ENCODE measurements around the gene LRRFIP1.

Gene LRRFIP1

DNA sequence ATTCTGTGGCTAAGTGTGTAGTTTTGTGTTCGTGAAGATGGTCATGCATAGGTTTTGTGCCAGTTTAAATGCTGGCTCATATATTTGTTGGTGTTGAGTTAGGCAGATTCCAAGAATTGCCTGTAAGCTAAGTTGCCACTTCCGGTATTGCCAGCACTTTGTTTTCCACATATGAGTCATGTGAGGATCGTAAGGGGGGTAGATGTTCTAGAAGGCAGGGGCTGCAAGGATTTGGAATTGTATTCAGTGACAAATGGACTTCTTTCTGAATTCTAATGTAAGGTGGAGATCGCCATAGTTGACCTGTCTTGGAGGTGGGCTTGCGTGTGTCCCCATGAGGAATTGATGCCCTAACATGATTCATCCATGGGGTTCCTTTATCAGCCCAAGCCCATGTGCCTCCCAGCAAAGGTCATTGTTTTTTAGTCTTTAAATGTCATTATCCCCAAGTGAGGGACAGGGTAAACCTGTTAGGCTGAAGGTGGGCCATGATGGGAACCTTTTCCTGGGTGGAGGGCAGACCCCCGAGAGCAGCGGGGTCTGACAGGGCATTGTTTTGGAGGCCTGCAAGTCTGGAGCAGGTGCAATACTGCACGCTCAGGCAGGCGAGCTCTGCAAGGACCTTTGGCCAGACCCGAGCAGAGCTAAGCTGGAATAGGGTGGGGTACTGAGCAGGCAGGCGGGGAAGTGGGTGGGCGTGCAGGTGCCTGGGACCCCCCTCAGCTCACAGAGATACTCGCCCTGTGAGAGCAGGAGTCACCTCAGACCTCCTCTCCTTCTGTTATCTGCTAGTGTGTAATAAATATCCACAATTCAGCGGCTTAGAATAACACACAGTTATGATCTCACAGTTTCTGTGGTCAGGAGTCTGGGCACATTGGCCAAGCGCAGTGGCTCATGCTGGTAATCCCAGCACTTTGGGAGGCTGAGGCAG, 77.4 kb downstream of the LRRFIP1 start:
- DNase-seq, result no peak

DNA sequence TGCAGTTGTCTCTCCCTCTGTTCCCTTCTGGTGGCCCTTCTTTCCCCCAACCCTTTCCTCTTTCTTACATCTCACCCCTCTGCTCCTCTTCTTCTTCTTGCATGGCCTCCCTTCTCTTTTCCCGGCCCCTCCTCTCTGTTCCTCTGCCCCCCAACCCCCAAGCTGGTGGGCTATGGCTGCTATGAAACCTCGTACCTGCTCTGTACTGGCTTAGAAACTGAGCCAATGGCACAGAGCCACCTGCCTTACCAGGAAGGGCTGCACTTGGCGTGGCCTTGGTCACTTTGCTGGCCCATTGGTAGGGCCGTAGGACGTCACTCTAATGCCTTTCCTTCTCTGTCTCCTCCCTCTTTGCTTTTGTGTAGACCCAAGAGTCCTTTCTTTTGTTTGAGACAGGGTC, 78.9 kb downstream of the LRRFIP1 start:
- DNase-seq, result no peak

DNA sequence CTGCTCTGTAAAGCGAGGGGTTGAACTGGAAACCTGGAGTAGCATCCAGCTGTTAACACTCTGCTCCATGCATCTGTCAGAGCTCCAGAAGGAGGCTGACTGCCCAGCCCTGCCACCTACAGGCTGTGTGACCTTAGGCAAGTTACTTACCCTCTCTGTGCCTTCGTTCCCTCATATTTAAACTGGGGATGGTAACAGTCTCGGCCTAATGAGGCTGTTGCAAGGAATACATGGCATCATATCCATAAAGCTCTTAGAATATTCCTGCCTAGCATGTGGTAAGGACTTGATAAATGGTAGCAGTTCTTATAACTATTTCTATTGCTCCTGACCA, 80.6 kb downstream of the LRRFIP1 start:
- DNase-seq, result no peak

DNA sequence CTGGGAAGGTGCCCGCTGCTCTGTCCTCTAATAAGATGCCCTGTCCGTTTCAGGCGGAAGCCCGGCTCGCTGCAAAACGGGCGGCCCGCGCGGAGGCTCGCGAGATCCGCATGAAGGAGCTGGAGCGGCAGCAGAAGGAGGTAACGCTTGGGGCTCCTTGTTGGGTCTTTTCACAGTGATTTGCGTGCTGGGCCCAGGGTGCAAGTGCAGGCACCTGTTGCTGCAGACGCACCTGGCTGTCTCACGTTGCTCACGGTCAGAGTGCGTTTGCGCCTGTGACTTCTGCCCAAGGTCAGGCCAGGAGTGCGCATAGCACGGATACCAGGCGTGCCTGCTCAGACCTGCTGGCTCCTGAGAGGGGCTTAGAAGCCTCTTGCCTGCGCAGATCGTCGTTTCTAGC, 81.1 kb downstream of the LRRFIP1 start:
- DNase-seq, result no peak

DNA sequence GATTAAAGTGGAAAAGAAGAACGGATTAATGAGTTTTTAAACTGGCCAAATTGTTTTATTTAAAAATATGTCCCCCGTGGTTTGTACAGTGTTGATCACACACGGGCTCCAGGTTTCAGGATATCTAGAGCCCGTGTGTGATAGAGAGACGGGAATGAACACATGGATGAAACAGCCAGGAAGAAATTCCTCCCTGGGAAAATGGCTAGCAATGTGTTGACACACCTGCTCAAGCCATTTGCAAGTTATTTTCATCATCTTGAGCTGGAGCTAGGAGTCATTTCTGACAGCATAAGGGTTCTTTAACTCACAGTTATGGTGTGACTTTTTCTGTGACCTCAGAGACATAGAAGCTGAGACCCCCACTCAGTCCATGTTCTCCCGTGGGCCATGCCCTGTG, 81.6 kb downstream of the LRRFIP1 start:
- no peak for DNase-seq

DNA sequence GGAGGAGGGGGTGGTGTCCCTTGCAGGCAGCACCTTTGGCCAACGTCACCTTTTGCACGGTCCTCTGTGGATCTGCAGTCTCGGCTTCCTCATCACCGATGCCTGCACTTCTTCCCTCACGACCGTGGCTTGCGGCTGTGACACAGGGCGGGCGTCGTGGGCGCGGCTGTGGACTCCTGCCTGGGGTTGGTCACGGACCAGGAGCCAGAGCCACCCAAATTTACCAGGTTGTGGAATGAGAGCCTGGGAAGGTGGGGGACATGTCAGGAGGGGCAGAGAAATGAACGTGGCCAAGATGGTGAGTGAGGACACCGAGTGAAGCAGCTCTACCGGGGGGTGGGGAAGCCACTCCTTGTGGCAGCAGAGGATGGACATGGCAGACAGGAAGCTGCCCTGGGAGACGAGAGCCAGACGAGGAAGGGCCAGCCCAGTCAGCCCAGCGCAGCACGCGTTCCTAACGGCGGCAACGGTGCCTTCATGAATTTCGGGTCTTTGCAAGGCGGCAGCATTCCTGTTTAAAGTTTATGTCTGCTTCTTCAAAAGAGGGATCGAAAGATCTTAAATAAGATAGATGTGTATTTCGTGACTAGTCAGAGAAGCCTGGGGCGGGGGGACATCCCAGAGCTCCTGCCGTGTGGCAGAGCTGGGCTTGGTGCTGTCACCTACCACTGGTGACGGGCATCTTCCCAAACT, 84.2 kb downstream of the LRRFIP1 start:
- DNase-seq, result no peak

DNA sequence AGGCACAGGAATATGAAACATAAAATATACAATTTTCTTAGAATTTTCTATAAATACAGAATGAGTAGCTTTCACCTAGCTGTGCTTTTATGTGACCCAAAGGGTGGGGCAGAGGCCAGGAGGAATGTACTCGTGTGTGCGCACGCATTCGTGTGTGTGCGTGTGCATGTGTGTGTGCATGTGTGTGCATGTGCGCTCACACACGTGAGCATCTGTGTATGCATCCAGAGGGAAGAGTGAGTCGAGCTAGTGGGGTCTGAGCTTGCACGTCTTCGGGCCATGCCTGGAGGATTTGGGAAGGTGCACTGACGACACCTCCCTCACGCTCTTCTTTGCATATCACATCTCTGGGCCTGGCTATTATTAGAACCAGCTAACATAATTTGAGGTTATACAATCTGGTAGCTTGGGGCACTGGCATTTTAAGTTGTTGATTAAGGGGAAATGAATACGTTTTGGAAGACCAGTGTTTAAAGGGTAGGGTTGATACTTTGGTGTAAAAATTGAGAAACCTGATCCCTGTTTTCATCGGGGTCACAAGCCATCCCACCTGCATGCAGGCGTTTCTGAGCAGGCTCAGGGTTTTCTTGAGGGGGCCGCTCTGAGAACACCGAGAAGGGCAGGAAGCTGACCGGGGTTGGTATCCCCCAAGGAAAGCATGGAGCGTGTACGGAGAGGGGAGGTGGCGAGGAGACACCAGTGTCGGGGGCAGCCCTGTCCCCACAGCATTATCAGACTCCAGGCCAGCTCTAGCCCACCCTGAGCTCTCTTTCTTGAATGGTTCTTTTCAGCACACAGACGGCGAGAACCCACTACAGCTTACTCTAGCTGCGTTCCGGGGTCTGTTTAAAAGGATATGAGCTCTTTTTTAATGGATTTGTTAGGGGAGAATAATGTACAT, 85.3 kb downstream of the LRRFIP1 start:
- DNase-seq, result no peak

DNA sequence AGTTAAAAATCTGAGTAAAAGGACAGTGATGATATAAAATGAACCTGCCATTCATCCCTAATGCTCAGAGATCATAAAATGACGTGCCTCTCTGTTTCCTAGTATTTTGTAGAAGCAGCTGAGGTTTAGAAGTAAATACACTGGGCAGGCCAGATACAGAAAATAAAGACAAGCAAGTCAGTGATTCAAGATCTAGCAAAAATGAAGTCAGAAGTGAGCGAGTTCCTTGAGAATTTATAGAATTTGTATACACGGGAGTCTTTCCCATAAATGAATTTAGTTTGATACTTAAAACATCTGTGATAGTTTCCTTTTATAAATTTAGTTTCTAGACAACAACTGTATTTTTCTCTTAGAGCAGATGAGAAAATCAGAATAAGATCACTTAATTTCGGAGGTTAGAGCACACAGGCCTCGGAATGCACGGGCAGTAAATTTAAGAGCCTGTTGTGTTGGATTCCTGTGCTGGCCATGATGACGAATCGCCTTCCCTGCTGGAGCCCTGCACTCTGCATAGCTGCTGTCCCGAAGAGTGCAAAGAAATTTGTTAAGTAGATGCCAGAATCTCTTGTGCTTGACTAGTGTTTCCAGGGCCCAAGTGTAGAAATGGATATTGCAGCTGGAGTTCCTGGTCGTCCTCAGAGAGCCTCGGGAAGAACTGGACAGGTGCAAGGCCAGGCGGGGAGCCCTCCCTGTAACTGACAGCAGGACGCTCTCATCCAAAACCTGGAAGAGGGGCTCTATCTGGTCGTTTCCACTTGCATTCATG, 87.5 kb downstream of the LRRFIP1 start:
- DNase-seq, result no peak

DNA sequence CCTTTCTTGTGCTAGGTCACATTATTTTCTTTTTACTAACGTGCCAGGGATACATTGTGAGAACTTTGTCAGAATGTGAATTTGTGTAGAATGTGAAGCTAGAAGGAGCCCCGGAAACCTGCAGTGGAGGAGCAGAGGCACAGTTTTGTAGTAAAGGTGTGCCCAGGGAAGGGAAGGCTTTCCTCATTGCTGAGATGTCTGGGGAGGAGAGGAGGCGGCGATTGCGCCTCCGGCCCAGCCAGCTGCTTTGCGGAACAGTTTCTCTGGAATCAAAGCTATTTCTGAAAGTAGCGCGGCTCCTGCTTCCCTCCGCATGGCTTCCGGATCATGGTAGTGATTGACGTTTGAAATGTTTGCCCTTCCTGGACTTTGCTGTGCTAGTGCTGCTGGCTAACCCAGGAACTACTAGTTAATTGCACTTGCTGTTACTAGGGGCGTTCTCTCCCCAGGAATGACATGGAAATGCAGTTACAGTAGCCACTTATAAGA, 88.1 kb downstream of the LRRFIP1 start:
- no peak for DNase-seq

DNA sequence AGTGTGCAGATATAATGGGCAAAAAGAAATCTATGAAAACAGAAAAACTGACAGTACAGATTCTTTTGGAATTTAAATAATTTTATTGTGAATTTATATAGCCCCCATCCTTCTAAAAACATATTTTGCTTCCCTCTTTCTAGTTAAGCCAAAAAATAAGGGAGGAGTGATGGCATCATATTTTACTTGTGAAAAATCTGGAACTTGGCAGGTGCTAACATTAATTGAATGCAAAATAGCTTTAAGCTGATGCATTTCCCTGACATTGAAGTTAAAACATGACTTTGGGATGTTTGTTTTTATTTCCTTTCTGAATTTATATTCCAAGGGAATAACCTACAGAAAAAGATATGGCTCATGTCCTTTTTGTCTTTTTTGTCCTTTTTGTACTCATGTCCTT, 88.6 kb downstream of the LRRFIP1 start:
- DNase-seq, result no peak

DNA sequence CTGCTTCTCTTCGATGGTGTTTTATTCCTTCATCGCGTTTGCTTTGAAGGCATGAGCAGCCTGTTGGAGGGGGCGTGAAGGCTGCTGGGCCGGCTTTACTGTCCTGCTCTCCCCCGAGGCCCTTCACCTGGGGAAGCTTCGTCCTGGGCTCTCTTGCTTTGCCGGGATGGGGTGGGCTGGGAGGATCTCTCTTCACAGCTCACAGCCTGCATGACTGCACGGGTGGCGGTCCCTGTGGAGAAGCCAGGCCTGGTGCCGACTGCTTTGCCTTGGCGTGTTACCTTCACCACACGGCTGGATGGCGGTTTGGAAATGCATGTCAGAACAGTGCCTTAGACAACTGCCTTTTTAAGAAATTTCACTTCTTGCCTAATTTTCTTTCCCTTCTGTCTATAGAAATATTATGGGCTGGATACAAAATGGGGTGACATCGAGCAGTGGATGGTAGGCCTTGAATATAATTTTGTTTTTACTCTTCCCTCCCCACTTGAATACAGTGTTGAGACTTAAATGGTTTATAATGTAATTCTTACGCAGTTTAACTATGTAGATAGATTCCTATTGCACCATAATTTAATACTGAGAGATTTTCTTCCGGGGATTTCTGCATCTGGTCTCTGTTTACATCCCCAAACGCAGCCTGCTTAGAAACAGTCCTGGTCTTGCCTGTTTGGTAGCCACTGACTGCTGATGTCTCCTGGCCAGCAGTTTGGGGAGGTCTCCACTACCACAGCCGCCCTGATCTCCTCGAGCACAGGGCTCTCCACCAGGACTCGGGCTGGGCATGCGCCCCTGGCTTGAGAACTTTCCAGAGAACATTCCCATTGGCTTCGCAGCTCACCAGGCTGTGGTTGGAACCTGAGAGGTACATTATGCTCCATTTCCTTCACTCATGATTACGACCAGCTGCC, 90.2 kb downstream of the LRRFIP1 start:
- DNase-seq, result no peak

DNA sequence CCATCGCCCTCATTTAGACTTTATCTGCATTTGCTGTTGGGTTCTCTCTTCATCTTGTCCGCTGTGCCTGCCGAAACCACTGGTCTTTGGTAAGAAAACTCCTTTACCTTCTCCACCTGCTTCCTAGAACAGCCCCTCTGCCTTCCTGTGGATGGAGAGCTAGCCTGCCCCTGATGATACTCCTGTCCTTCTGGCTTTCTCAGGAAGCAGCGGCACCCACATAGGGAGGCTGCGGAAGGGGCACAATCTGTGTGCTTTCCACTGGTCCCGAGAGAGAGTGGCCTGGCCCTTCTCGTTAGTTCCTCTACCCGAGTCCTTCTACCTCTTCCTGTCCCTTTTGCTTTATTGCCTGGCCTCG, 90.9 kb downstream of the LRRFIP1 start:
- no peak for DNase-seq

DNA sequence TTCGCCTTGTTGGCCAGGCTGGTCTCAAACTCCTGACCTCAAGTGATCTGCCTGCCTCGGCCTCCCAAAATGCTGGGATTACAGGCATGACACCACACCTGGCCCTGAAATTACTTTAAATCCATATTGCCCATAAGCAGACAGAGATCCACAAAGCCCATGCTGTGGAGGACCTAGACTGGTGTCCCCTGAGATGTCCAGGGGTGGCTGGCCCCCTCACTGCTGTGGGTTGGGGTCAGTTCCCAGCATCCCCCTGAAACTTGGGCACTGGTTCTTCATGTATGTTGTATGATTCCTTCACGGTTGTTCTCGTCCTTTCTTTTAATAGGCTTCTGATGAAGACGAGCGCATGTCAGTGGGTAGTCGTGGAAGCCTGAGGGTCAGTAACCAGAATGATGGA, 93.1 kb downstream of the LRRFIP1 start:
- DNase-seq, result no peak

DNA sequence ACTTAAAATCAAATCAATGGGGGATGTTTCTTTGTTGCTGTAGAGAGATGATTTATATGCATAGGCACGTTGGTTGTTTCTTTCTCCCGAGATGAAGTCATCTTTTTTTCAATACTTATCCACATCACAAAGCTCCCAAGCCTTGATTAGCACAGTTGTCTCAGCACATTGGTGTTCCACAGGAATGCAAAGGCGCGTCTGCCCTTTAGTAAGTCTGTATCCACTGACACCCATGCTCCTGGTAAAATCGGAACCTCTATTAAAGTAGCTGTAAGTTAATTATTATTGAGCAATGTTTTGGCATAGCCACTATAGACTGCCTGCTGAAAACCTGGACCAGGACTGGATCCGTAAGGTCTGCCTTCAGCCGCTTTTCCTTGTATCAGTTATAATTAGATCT, 93.6 kb downstream of the LRRFIP1 start:
- no peak for DNase-seq

DNA sequence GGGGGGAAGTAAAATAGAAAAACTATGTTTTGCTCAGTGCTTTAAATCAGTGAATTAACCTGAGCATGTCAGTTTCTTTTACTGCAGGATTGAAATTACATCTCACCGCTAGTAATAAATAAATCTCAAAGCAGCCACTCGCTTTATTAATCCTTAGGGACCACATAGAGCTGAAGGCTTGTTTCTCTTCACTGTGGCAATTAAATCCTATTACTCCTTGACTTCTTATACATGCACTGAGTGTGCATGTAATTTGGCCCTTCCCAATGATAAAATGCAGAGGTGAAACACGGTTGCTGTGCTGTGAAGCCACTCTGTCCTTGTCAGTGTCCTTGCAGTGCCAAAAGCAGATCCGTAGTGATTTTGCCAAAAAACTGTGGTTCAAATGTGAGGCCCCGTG, 94.1 kb downstream of the LRRFIP1 start:
- no peak for DNase-seq

DNA sequence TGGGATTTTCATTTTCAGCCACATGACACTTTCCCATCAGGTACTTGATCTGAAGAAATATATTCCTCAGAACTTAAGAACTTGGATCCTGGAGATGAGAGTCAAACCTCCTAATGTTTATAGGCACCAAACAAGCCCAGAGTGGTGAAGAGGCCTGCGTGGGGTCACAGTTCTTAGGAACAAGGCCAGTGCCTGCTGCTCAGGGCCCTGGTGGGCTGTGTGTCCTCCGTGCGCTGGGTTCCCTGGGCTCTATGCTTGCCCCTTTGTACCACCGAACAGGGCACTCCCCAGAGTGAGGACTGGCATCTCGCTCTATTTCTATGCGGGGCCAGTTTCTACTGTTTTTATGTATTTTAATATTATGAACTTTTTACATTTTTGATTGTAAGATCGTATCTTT, 95.2 kb downstream of the LRRFIP1 start:
- no peak for DNase-seq

DNA sequence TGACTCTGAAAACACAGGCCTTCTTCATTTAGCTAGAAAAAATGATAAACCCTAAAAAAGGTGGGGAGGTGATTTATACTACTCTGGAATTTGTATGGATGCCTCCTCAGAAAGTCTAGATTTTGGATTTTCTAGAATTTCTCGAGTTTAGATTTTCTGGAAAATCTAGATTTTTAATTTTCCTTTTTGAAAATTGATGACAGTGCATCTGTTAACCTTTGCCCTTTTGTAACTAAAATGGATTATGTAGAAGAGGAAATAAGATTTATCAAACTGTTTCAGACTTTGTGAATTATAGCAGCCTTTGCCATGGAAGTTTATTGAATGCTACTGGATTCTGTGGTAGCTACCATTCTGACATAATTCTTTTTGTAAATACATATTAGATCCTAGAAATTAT, 95.6 kb downstream of the LRRFIP1 start:
- DNase-seq, result no peak

DNA sequence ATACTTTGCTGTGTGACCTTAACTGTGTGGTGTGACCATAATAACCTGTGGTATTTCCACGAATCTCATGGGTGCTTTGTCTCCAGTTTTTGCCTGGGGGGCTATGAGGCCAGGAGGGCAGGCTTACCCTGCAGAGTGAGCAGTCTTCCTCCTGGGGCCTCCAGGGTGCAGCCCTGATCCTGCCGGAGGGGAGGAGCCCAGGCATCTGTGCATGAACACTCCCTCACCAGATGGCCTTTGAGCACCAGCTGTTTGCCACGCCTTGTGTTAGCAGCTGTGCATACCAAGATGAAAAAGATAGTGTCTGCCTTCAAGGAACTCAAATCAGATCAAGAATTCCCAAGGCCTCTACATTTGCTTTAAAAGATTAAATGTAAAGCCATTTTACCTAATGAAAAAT, 96.2 kb downstream of the LRRFIP1 start:
- DNase-seq, result no peak

DNA sequence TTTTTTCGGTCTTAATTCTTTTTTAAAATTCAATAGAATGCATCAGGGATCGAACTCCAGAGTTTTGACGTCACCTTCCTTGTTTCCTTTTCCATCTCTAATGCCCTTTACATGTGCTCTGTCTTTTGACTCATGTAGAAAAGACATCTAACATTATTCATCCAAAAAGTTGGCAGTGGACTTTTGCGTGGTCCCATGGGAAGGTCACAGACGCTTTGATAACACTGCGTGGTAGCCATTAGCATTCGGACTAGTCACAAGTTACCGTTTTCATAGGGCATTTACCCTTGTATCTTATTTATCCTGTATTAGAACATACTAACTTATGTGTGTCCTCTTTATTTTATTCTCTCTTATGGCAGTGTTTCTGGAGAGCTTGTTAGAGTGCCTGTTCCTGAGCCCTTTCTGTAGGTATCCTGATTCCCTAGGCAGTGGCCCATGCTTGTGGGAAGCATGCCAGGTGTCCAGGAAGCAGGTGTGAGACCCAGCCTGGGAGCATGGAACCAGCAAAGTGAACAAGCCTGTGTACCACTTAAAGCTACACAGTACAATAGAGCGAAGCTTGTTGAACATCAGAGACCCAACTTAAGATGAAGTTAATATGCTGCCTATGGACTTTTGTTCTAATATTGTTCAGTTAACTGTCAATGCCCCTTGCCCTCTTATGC, 97.6 kb downstream of the LRRFIP1 start:
- DNase-seq, result no peak

DNA sequence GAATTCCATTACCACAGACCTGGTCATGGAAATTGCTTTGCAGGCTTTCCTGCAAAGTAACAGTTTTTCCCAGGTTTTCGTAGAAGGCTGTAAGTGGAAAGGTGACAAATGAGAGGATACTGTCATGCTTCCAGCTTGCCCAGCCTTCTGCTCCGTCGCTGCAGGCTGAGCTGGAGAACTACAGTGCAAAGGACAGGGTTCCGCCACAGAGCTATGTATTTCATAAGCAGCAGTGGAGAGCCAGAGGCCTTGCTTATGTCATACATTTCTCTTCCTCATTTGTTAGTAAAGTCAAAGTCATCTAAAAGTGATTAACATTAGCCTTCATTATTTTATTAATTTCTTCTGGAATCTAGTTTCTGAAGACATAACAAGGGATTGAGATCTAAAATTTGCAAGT, 98.3 kb downstream of the LRRFIP1 start:
- no peak for DNase-seq

DNA sequence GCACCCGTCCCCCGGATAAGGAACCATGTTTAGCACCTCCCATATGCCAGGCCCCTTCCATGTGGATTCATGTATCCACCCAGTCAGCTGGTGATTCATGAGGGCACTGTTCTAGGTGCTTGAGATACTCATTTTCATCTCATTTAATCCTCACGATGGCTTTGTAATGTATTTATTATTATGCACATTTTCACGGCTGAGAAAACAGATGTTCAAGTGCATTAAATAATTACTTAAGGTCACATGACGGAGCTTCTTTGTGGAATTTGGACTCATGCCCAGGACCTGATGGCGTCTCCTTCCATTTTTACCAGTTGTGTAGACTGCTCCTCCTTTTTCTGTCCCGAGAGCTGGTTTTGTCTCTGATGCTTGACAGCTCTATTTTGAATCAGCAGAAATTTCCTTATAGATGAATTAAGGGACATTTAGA, 99.0 kb downstream of the LRRFIP1 start:
- DNase-seq, result no peak

Data from stimulated activated CD4-positive, alpha-beta T cell treated with anti-CD3 and anti-CD28 coated beads, Interleukin-4, amount 100 ng/mL, for 4 hours (primary cell).